ENCODE results near the gene PCDH9.
"Not testable (repeated sequence)": the region's sequence is repeated elsewhere in the genome, so short reads cannot be mapped to it uniquely, and the experiment has no call there.

Gene PCDH9

DNA sequence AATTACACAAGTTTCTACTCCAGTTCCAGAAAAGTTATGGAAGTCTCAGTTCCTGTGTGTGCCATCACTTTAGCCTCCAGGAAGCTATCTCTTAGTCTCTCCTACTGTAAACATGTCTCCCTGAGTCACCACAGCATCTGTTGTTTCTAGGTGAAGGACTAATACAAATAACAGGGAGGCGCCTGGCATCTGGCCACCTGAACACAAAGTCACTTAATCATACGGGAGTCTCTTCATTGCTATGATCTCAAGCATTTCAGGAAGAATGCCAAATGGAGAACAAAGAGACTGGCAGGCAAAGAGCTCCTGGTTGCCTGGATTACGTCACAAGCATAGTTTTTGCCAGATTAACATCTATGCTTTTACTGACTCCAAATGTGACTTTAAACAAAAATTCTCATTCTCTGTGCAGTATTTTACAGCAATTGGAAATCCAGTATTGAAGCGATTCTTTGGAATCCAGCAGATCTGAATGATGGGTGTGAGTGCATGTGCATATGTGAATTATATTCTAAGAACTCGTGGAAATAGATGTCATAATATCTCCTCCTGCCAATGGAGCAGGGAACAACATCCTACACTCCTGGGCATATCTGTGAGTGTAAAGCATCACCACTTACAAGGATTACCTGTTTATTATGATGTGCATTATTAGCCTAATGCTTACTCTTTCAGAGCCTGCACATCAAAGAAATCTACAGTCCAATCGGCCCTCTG, 572.8 kb downstream of the PCDH9 start:
- no peak for FAIRE-seq
- DNase-seq (ENCODE audit: extremely low spot score, insufficient read length, low read depth): no peak

DNA sequence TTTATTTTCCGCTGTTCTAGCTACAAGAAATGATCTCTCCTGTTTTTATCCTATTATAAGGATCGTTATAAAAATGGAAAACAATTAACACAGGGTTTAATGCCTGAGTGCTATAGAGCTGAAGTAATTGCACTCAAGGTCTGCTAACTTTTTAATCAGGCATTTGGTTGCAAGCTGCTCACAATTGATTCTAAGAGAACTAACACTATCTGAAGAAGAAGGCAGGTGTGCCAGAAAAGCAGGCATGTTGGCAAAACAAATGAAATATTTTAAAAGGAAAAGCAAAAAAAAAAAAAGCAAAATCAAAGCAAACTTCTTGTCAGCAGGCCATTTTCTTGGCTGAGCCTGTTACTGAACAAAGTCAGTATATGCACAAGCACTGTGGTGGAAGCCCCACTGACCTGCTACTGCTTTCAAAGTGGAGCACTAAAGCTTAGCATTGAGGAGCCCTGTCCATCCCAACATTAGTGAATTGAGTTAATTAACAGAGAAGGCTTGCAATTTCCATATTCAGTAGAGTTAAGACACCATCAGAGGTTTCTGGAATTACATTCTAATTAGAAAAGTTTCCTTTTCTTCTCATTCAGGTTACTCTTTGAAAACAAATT, 574.2 kb downstream of the PCDH9 start:
- no peak for FAIRE-seq
- no peak for DNase-seq (ENCODE audit: extremely low spot score, insufficient read length, low read depth)

DNA sequence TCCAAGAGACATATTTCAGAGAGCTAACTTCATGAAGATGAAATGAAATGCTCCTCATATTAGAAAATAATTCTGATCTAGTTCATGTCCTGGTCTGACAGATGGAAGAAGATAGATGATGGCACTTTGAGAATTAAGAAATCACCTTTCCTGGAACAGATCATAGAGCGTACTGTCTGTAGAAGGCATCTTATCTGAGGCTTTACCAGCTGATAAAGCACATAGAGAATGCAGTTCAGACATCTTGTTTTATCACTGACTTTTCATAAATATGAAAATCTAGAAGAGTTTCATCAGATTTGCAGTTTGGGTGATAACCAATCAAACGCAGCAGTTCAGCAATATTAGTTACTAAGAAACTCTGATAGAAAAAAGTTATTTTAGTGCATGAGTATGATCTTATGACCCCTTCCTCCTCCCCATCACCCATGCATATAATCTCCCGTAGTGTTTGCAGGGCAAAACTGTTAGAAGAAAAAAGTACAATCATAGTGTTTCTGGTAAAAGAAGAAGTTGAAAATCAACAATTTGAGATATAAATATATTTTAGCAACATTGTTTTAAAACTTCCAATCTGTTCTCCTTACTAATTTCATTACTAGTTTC, 585.2 kb downstream of the PCDH9 start:
- DNase-seq (ENCODE audit: extremely low spot score, insufficient read length, low read depth) (no peak), FAIRE-seq (no peak)

DNA sequence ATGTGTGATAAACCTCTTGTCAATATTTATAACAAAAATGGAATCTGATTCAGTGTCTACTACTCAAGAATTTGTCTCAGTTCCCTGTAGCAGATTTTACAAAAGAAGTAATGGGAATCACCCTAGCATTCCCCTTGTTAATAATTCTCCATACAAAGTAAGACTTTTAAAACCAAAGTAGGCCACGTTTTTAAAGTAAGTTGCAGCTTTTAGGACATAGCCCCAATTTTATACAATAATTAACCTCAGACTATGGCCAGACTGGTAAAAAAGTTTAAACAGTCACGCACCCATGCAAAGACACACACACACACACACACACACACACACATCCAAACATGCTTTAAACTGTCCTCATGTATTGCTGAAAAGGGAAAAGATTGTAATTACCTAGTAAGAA, 589.9 kb downstream of the PCDH9 start:
- FAIRE-seq: no peak

DNA sequence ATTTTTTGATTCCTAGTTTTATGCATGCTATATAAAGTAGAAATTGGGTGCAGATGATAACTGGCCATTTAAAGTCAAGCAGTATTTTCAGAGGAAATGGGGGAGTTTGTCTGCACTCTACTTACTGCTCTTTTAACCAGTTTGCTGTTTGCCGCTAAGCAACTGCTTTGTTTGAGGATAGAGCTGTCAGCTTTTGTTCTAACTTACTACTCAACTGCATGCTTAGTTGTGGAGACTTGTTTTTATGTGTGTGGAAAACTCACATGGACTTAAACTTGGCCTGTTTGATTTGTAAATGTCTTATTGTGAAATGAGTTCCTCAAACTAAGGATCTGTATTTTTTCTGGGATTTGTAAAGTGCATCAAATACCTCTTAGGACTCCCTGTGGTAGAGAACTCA, 591.1 kb downstream of the PCDH9 start:
- no peak for DNase-seq (ENCODE audit: extremely low spot score, insufficient read length, low read depth)
- FAIRE-seq: no peak

More for the DNA sequence above, 589.9 kb downstream of the PCDH9 start:
- DNase-seq (ENCODE audit: extremely low spot score, insufficient read length, low read depth): no peak

DNA sequence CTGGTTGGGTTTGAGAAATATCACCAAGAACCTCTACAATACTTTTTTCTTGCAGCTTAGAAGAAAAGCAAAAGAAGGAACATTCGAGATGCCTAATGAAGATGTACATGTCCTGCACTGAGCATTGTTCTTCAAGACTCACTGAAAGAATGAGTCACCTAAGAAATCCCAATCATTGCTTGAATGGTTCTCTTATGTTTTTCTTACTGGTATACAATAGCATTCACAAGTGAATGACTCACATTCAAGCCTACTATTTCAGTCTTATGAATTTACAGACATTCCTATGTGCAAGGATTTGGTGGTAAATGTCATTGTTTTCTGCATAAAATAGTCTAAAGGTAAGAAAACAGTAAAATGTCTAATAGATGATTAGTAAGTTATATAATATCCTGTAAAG, 594.6 kb downstream of the PCDH9 start:
- no peak for FAIRE-seq
- no peak for DNase-seq (ENCODE audit: extremely low spot score, insufficient read length, low read depth)

DNA sequence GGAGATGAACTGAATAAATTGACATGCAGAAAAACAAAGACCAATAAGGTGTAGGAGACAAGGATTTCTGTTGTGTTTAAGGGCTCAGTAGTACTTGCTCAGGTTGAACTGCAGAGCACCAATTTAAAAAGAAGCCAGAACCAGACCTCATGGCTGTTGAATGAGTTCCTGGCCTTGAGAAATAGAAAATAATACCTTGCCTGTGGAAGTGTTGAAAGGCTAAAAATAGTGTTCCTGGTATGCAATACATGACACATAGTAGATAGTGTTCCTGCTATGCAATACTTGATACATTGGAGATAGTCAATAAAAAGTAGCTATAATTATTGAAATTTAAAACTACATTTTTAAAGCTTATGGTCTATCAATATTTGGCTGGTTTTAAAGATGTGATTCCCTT, 595.8 kb downstream of the PCDH9 start:
- FAIRE-seq: no peak
- DNase-seq (ENCODE audit: extremely low spot score, insufficient read length, low read depth): no peak

DNA sequence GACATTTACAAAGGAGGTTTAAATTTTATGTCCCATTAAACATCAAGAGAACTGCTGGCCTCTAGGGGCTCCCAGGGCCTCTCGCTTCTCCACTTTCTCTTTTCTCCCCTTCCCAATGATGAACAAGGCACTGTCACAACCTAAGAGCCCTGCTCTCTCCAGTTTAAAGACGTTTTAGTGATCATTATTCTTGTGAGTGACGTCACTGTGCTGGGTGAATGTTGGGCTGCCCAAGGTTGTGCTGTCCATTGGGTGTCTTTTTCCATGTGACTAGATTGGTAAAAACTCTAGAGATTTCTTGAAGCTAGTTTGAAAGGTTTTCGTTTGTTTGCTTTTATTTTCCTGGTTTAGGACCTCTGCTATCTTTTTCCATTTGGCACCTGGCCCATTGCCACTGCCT, 602.6 kb downstream of the PCDH9 start:
- DNase-seq (ENCODE audit: extremely low spot score, insufficient read length, low read depth) (no peak), FAIRE-seq (no peak)

DNA sequence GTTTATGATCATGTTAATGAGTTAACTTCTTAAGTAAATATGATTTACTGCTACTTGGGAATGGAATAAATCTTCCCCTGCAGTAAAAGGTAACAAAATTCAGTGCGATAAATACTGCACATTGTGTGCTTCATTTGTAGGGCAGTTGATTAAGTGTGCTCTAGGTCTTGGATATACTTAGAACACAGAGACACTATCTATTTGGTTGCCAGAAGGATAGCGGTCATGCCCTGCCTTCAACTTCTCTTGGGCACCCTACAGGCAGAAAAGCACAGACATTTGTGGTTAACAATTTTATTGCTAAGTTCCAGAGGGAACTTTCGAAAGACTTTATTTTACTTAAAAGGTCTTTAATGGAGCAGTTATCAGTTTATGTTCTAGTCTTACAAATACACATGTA, 605.8 kb downstream of the PCDH9 start:
- no peak for DNase-seq (ENCODE audit: extremely low spot score, insufficient read length, low read depth)
- FAIRE-seq: no peak

DNA sequence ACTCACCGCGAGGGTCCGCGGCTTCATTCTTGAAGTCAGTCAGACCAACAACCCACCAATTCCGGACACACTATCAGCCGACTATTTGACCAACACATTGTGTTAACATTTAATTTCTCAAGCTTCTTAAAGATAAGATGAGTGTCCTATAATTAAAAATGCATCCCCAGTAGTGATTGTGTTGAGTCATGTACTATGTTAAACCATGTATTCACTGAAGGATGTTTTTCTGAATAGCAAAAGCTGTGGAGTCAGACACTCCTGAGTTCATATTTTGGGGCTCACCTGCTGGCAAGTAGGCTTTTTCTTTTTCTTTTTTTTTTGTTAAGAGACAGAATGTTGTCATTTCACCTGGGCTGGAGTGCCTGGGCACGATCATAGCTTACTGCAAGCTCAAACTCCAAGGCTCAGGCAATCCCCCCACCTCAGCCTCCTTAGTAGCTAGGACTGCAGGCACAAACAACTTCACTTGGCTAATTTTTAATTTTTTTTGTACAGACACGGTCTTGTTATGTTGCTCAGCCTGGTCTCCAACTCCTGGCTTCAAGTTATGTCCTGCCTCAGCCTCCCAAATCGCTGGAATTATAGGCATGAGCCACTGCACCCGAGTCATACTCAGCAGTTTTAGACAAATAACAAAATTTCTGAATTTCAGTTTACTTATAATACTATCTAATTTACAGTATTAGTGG, 606.9 kb downstream of the PCDH9 start:
- DNase-seq (ENCODE audit: extremely low spot score, insufficient read length, low read depth): no peak
- no peak for FAIRE-seq

DNA sequence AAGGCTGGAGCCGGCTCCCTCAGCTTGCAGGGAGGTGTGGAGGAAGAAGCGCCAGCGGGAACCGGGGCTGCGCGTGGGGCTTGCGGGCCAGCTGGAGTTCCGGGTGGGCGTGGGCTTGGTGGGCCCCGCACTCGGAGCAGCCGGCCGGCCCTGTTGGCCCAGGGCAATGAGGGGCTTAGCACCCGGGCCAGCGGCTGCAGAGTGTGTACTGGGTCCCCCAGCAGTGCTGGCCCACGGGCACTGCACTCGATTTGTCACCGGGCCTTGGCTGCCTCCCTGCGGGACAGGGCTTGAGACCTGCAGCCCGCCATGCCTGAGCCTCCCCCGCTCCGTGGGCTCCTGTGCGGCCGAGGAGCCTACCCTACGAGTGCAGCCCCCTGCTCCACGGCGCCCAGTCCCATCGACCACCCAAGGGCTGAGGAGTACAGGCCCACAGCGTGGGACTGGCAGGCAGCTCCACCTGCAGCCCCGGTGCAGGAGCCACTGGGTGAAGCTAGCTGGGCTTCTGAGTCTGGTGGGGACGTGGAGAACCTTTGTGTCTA, 608.2 kb downstream of the PCDH9 start:
- not testable (repeated sequence) for DNase-seq (ENCODE audit: extremely low spot score, insufficient read length, low read depth); FAIRE-seq

DNA sequence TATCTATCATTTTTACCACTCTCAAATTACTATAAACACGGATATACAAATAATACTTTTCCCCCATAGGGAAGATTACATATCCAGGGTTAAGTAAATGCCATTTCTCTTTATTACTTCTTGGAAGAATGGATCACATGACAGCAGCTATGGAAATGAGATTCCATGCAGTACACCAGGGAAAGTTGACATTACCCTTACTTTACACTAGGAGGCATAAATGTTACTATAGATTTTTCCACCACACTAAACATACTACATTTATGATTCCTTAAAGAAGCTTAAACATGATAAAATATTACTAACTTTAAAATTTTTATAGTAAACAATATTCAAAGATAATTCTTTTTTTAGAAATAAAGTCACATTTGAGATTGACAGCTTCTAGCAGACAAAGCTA, 611.4 kb downstream of the PCDH9 start:
- no peak for DNase-seq (ENCODE audit: extremely low spot score, insufficient read length, low read depth)
- FAIRE-seq: no peak

DNA sequence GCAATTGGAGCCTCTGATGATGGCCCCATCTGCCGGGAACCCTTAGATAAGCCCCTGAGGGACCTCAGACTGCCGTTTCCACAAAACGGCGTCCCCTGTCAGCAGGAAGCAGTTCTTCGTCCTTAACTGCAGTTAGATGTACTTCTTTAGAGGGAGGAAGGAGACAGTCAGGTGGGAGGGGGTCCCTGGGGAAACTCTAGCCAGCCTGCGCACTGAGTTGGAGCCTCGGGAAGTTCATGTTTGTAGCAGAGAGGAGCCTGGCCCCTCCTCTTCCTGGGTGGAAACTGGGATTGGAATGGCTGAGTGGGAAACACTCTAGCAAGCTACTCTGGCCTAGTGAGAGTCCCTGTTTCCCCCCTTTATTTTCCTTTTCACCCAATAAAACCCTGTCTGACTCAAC, 612.4 kb downstream of the PCDH9 start:
- FAIRE-seq (no peak), DNase-seq (ENCODE audit: extremely low spot score, insufficient read length, low read depth) (no peak)

DNA sequence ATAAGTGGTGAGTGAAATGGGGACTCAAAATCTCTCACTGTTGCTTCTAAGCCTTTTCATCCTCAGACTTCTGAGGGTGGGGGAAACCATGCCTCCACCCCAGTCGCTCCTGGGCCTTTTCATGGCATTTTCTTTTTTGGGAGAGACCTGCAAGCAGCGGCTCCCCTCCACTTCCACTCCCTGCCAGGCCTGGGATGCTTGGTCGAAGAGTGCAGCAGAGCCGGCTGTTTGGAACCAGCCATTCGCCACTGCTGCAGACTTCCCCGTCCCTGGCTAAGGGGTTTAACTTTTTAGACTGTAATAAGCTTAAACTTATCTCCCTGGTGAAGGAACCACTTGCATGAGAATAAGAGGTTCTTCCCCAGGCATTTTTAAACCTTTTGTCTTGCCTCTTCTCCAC, 617.2 kb downstream of the PCDH9 start:
- no peak for FAIRE-seq

DNA sequence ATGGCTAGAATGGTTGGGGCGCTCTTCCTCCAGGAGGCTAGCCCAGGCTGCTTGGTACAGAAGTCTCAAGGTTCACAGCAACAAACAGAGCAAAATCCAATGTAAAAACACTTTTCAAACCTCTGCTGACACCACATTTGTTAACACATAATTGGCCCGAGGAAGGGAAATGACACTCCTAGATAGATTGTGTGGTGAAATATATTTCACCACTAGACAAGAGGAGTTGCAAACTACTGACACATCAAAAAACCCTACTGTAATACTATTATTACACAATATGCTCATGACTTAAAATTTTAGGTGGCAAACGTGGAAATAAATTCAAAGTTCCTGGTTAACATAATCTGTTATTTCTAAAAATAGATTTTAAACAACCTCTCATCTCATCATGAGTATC, 643.6 kb downstream of the PCDH9 start:
- DNase-seq (ENCODE audit: extremely low spot score, insufficient read length, low read depth) (no peak), FAIRE-seq (no peak)

More for the DNA sequence above, 617.2 kb downstream of the PCDH9 start:
- DNase-seq (ENCODE audit: extremely low spot score, insufficient read length, low read depth): no peak

DNA sequence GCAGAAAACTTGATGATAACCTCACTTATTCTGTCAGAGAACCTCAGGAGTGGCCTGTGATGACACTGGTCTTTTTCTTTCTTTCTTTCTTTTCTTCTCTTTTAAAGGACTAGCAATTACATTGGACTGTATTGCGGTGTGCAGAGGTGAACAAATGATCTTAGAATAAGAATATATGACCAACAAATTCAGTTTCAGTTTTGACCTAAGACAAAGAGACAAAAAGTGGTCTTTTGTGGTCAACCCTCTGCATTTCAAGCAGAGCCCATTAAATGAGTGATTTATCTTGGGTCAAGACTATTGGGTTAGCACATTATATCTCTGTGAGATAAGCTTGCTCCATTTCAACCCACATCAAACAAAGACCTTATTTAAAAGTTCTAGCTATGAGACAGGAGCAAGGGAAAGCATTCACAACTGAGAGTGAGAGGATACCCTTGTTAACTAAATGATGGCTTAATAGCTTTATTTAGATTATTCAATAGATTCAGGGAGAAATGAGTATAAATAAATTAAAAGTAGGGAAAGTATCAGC, 644.4 kb downstream of the PCDH9 start:
- DNase-seq (ENCODE audit: extremely low spot score, insufficient read length, low read depth) (no peak), FAIRE-seq (no peak)

DNA sequence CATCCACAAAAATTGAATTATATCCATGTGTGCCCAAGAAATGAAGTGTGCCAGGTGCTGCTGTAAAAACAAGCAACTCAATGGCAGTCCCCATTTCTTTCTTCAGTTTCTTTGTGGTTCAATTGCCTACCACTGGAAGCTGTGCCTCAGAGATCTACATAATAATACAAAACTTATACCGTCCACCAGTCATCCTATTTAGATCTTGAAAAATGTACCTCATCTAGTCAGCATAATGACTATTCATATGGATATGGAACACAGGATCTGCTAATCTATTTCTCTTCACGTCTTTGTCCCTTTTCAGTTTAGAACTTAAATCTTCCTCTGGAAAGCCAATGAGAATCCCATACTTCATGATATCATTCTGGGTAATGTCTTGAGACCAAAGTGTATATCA, 648.5 kb downstream of the PCDH9 start:
- FAIRE-seq: no peak

DNA sequence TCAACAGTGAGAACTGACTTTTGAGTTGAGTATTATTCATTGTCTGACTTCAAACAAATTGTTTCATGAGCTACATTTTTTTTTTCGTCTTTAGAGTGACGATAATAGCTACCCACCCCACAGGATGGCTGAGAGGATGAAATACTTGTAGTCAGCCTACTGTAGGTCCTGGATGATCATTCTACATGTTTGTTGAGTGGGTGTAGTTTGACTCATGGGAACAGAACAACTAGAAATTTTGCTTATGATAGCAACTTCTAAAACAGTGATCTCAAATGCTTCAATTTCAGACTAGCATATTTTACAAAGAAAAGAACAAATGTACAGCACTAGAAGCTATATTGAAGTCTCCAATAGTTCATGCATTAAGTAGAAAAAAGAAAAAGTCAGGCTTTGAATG, 651.8 kb downstream of the PCDH9 start:
- no peak for FAIRE-seq
- no peak for DNase-seq (ENCODE audit: extremely low spot score, insufficient read length, low read depth)

More for the DNA sequence above, 648.5 kb downstream of the PCDH9 start:
- no peak for DNase-seq (ENCODE audit: extremely low spot score, insufficient read length, low read depth)

DNA sequence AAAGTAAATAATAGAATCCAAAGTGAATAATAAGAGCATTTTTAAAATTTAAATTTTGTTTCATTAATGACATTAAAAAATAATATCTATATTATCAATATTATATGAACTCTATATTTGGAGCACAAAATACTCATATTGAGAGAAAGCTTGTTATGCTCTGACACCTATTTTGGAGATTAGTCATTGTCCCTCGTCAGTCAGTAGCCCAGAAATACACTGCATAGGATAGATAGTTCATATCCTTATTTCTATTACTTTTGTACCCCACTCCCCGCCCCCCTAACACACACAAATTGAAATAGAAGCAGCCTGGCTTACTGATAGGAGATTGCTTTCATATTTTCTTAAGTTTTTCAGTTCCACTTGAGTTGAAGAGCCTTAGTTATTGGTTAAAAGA, 652.8 kb downstream of the PCDH9 start:
- FAIRE-seq (no peak), DNase-seq (ENCODE audit: extremely low spot score, insufficient read length, low read depth) (no peak)

DNA sequence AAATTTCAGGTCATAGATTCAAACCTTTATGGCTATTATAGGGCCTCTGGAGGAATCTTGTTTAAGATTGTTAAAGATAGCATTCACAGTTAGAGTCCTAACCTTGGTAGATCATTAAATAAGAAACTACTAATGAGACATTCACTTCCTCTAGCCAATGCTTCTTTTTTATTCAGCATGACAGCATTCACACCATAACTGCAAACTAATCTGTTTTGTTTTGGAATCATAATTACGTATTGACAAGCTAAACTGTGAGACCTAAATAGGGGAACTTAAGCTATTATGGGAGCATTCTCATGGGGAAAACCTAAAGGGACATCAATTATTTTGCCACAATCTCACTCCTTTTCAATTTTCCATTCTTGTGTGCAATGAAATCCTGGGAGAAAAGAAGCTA, 653.8 kb downstream of the PCDH9 start:
- DNase-seq (ENCODE audit: extremely low spot score, insufficient read length, low read depth) (no peak), FAIRE-seq (no peak)

Measured in GM18507 (cell line).